Aorta (tissue), 5 donors: ENCODE data around the gene ARHGAP26. TPM values are rescaled to one million over a fixed set of nuclear protein-coding genes. Genes with fewer than 3 reads are reported as not detected.
"Not testable (repeated sequence)": the region's sequence is repeated elsewhere in the genome, so short reads cannot be mapped to it uniquely, and the experiment has no call there.

ENCODE experiments used
- ATAC-seq: fragments of 200-7000 bp; cut with Tn5 transposase; one replicate; pipeline ENCODE4 v1.9.1; 2022; ENCODE audit warnings: moderate library complexity; ENCODE audit not compliant: low FRiP score
- DNase-seq, 2 donors: peaks; one replicate each; pipeline ENCODE4 v3.0.0-alpha.2; 2020
- H3K27ac ChIP-seq, 2 donors: one replicate each; pipeline ENCODE4 v1.5.1; 2013; ENCODE audit warnings: low read length in 2 of 2, mild to moderate bottlenecking in 2 of 2, moderate library complexity in 2 of 2, control low read depth in 1 of 2, inconsistent platforms in 1 of 2, low read depth in 1 of 2
- H3K27me3 ChIP-seq, 2 donors: one replicate each; pipeline ENCODE4 v1.6.1; 2013; ENCODE audit warnings: control low read depth in 1 of 2, low read length in 1 of 2, mild to moderate bottlenecking in 1 of 2, moderate library complexity in 1 of 2; ENCODE audit not compliant: insufficient read depth in 2 of 2, control insufficient read depth in 1 of 2
- H3K36me3 ChIP-seq, 2 donors: one replicate each; pipeline ENCODE4 v1.6.1; 2013; ENCODE audit warnings: control low read depth in 1 of 2, low read length in 1 of 2, mild to moderate bottlenecking in 1 of 2; ENCODE audit not compliant: insufficient read depth in 2 of 2, control insufficient read depth in 1 of 2
- H3K4me1 ChIP-seq, 2 donors: one replicate each; pipeline ENCODE4 v1.6.1; 2013; ENCODE audit warnings: low read length in 2 of 2, control low read depth in 1 of 2, mild to moderate bottlenecking in 1 of 2, moderate library complexity in 1 of 2; ENCODE audit not compliant: insufficient read depth in 2 of 2, control insufficient read depth in 1 of 2
- H3K4me3 ChIP-seq, 2 donors: one replicate each; pipeline ENCODE4 v1.5.1; 2013; ENCODE audit warnings: low read length in 2 of 2, control low read depth in 1 of 2, mild to moderate bottlenecking in 1 of 2
- H3K9me3 ChIP-seq: one replicate; pipeline ENCODE4 v1.6.1; 2013; ENCODE audit warnings: mild to moderate bottlenecking, low read length; ENCODE audit not compliant: control insufficient read depth
- WGBS, 2 donors: extraction: QIAGEN DNeasy Blood & Tissue Kit; methylation state at CpG; one replicate each; pipeline ENCODE4 v1.1.7; 2013; 5-methylcytosine and 5-hydroxymethylcytosine counted together
- intact Hi-C, 2 donors: fragments of 100-400 bp; cut with DNase I; formaldehyde crosslinking; loops; one replicate each; pipeline versions ENCODE4 v1.14.2 to v1.15.0; 2022
- polyA plus RNA-seq, 2 donors: library from polyadenylated mRNA; stranded (reverse); fragments of 200-250 nt; gene quantifications; one replicate each; pipeline ENCODE4 v1.2.3, GENCODE V29; 2013
- total RNA-seq, 2 donors: library from RNA; stranded (reverse); fragmentation: NEBNext Ultra II Directional; extraction: Animal tissue kit (Norgen Biotek cat#: 25700); gene quantifications; one replicate each; pipeline ENCODE4 v1.2.1, GENCODE V29; 2021
- donor health status: healthy with polysubstance abuse.
- donor health status: Bipolar disorder and iron deficiency.
- donor health status: DM: no; HTN: no; CAD: no.
- donor health status: DM: no; HTN: no; CAD: no.
- donor health status: DM: yes; HTN: yes; CAD: no.

The ARHGAP26 gene
- total and polyA plus RNA-seq, 4 donors = 4.5 to 70.7 (median 29.6) TPM

DNA sequence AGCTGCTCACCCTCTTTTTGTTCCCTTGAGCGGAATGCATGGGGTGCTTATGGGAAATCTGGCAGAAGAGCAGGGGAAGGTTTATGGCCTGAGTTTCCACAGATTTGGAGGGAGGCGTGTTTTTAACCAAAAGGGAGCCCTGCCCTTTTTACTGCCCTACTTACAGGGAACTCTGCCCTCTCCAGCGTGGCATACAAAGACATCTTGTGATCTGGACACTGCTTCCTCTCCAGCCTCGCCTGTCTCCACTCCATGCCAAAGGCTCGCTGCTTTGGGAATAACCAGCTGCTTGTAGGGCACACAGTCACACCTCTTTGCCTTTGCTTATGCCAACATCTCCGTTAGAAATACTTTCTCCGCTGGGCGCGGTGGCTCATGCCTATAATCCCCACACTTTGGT, 314.2 kb downstream of the ARHGAP26 start:
- intact Hi-C loops = no loop called here
- 95 to 97% methylated on average over 9 of the region's 9 CpGs for WGBS, 2 donors
- Histone ChIP-seq H3K27me3 (no peaks in the 10 kb centered on the region), H3K4me1 (no peaks in the 10 kb centered on the region), H3K36me3 (no peaks in the 10 kb centered on the region), H3K27ac (no peak overlapping the region), H3K4me3 (no peak overlapping the region), H3K9me3 (no peaks in the 10 kb centered on the region)
- DNase-seq (no peak), ATAC-seq (no peak)

DNA sequence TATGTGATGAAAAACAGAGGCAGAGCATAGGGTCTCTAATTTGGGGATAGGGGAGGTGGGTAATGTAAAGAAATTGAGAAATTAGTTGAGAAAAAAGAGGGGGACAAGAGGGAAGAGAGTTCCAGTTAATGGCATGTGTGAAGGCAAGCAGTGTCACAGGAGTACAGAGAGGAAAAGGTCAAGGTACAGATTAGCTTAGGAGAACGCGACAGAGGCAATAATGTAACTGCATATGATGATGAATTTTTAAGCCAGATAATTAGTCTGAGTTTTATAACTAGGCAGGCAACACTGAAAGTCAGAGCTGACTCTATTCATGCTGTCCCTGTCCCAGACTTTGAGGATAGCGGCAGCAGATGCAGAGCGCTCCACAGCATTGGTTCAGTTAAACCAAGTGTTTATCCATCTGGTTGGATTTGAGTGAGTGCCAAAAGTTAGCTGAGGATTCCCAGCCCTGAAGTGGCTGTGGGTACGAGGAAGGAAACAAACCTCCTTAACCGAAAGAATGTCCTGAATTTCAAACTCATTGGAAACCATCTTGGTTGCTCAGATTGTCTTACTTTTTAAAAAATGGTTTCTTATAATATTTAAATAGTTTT, 315.2 kb downstream of the ARHGAP26 start:
- H3K4me1 ChIP-seq = no peaks in the 10 kb centered on the region
- ATAC-seq (no peak), DNase-seq (no peak)
- no peaks in the 10 kb centered on the region for H3K27me3 ChIP-seq
- no peak overlapping the region for H3K4me3 ChIP-seq
- H3K9me3 ChIP-seq = no peaks in the 10 kb centered on the region
- no peak overlapping the region for H3K27ac ChIP-seq
- no peaks in the 10 kb centered on the region for H3K36me3 ChIP-seq
- WGBS, 2 donors = 95 to 97% methylated on average over 6 of the region's 6 CpGs
- intact Hi-C loops = no loop called here

DNA sequence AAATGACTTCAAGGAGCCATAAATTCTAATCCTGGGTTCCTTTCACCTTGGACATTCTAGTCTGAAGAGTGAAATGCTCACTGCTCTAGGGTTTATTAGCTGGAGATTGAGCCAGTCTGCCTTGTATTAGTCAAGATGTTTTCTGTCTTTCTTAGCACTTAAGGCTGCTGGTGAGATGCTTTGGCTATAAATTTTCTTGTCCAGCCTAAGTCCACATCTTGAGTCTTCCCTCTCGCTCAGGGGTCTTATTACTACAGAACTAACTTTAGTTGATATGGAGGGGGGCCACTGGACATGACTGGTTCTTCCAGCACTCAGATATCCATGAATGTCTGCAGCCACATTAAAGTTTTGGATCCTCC, 316.4 kb downstream of the ARHGAP26 start:
- 96 to 99% methylated on average over 1 of the region's 1 CpG for WGBS, 2 donors
- DNase-seq (no peak), ATAC-seq (no peak)
- H3K9me3 ChIP-seq = no peaks in the 10 kb centered on the region
- no peak overlapping the region for H3K4me3 ChIP-seq
- H3K27me3 ChIP-seq = no peaks in the 10 kb centered on the region
- H3K4me1 ChIP-seq = no peaks in the 10 kb centered on the region
- no peak overlapping the region for H3K27ac ChIP-seq
- no peaks in the 10 kb centered on the region for H3K36me3 ChIP-seq
- intact Hi-C loops = no loop called here

DNA sequence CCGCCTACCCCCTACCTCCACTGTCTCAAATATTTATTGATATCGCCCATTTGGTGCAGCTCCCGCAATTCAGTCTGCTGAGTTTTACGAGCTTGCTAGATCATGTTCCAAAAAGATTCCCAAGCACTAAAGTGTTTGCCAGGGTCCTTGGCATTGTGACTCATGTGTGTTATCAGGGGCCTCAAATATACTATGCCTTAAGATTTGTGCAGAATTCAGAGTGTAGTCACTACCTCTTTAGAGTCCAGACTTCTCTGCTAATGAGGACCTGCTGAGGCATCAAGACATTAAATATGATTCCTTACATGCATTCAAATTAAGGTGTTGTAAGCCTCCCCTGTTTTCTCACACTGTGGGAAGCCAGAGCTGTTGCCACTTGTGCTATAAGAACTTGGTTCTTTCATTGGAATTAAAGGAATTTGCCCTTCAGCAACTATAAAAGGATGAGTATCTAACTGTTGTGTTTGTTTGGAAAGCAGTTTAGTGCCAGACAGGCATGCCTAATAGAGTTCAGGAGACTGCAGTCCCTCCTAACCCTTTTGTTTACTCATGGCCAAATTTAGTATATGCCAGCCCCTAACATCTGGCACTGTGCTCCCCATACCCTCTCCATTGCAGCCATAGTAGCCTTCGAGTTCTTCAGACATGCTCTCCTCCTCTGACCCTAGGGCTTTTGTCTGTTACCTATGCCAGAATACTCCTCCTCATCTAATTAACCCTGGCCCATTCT, 316.9 kb downstream of the ARHGAP26 start:
- H3K4me3 ChIP-seq = no peak overlapping the region
- no peaks in the 10 kb centered on the region for H3K9me3 ChIP-seq
- no peak for DNase-seq
- no peaks in the 10 kb centered on the region for H3K27me3 ChIP-seq
- intact Hi-C loops = no loop called here
- 82 to 84% methylated on average over 5 of the region's 5 CpGs for WGBS, 2 donors
- no peak for ATAC-seq
- H3K4me1 ChIP-seq = no peaks in the 10 kb centered on the region
- no peaks in the 10 kb centered on the region for H3K36me3 ChIP-seq
- H3K27ac ChIP-seq = no peak overlapping the region

DNA sequence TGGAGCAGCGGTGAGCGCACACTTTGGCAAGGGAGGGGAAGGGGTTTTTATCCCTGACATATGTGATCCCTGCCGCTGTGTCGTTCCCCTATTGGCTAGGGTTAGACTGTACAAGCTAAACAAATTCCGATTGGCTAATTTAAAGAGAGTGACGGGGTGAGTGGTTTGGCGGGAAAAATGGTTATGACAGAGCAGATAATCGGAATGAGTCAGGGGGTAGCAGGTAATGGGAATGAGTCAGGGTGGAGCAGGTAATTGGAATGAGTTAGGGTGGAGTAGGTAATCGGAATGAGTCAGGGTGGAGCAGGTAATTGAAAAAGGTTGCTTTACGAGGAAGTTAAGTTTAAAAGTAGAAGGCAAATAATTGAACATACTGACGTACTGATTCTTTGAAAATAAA, 318.5 kb downstream of the ARHGAP26 start:
- H3K27ac ChIP-seq, H3K27me3 ChIP-seq, H3K36me3 ChIP-seq, DNase-seq, H3K9me3 ChIP-seq, H3K4me1 ChIP-seq, intact Hi-C loops, ATAC-seq, H3K4me3 ChIP-seq: not testable (repeated sequence)
- 98 to 99% methylated on average over 11 of the region's 11 CpGs for WGBS, 2 donors

DNA sequence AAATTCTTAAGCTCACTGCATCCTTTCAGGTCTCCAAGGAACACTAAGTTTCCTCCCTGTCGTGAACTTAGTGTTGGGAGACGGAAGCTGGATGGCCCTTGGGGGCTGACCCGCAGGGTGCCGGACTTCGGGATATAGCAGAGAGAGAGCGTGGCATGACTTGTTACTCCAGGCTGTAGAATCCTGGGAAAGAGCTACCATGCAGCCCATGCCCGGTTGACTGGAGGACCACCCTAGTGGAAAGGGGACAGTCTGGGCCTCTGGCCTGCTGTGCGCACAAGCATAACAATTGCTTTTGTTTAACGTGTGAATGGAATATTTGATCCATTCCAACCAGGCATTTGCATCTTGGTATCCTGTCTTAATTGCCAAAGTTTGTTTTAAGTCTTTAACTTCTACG, 319.9 kb downstream of the ARHGAP26 start:
- DNase-seq, H3K9me3 ChIP-seq, H3K36me3 ChIP-seq, H3K27me3 ChIP-seq, H3K4me1 ChIP-seq, H3K27ac ChIP-seq, H3K4me3 ChIP-seq, ATAC-seq, intact Hi-C loops: not testable (repeated sequence)
- WGBS, 2 donors = 91 to 95% methylated on average over 10 of the region's 10 CpGs

DNA sequence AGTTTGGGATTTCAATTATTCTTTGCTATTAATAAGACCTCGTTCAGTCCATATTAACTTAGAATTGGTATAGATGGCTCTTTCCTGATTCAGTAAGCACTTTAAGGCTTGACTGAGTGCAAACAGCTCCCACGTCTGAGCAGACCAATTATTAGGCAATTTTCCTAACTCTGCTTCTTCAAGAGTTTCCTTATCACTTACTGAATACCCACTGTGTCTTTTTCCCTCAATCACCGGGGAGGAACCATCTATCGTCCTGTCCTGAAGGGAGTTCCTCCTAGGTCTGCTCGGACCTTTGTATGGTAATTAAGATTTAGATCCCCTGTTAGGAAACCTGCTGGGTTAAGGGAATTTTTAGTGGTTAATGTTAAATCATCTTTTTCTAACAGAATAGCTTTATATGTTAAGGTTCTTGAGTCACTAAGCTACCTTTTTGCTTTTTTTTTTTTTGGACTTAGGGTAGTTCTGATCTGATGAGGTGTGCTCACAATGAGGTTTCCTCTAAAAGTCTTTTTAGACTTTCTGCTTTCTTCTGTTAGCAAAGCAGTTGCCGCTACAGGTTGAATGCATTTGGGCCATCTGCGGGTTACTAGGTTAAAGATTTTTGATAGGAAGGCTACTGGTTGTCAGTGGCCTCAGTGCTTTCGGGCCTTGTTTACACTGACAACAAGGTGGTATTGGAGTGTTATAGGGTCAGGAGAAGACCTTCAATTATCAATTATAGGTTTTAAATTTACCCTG, 322.7 kb downstream of the ARHGAP26 start:
- DNase-seq, intact Hi-C loops, H3K27me3 ChIP-seq, H3K9me3 ChIP-seq, H3K36me3 ChIP-seq, ATAC-seq, H3K27ac ChIP-seq, H3K4me3 ChIP-seq, H3K4me1 ChIP-seq: not testable (repeated sequence)
- 94 to 95% methylated on average over 8 of the region's 8 CpGs for WGBS, 2 donors

DNA sequence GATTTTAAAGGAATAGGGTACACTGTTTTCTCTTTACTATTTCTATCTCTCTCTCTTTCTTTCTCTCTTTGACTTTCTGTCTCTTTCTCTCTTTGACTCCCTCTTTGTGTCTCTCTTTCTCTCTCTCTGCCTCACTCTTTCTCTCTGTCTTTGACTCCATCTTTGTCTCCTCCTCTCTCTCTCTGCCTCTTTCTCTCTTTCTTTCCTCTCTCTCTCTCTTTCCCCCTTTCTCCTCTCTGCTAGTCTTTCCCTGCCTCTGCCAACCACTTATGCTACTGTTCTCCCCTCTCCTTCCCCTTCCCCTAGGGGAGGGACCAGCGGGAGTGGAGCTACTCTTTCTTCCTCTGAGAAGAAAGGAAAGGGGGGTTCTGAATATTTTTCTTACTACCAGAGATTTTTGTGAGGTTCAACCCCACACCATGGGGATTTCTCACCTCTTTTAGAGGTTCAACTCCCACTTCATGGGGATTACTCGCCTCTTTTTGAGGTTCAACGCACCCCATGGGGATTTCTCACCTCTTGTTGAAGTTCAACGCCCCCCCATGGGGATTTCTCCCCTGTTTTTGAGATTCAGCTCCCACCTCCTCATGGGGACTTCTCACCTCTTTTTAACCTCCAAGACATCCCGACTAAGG, 323.4 kb downstream of the ARHGAP26 start:
- ATAC-seq = no peak
- Histone ChIP-seq H3K4me3 (no peak overlapping the region), H3K27me3 (no peaks in the 10 kb centered on the region), H3K4me1 (no peaks in the 10 kb centered on the region), H3K27ac (no peak overlapping the region), H3K9me3 (no peaks in the 10 kb centered on the region), H3K36me3 (no peaks in the 10 kb centered on the region)
- intact Hi-C loops = no loop called here
- 81% methylated on average over 5 of the region's 5 CpGs for WGBS, 2 donors
- no peak for DNase-seq
